SU-DHL-6 (cell line): Measurements from ENCODE around the gene KISS1R.

Experiments used
- H2AFZ ChIP-seq: fragments of 200-600 bp; sonication (generic); 2 replicates; pipeline ENCODE4 v1.6.1; 2014; ENCODE audit warnings: low read depth, mild to moderate bottlenecking, moderate library complexity, mixed read lengths, antibody characterized with exemption, low read length; ENCODE audit not compliant: severe bottlenecking
- H3F3A ChIP-seq: fragments of 200-600 bp; shearing (Covaris generic); 2 replicates; pipeline ENCODE4 v1.6.0; 2016; ENCODE audit warnings: antibody characterized with exemption, mild to moderate bottlenecking; ENCODE audit not compliant: insufficient read depth
- H3K27ac ChIP-seq: fragments of 200-600 bp; sonication (generic); 2 replicates; pipeline ENCODE4 v1.5.1; 2016; ENCODE audit warnings: low read depth, mild to moderate bottlenecking, low read length, moderate library complexity, mixed read lengths
- H3K27me3 ChIP-seq: fragments of 200-600 bp; sonication (generic), shearing (Covaris generic); 2 replicates; pipeline ENCODE4 v1.6.0; 2014; ENCODE audit warnings: mild to moderate bottlenecking, low read length
- H3K36me3 ChIP-seq: fragments of 200-600 bp; sonication (generic); 2 replicates; pipeline ENCODE4 v1.6.1; 2014; ENCODE audit warnings: mild to moderate bottlenecking, low read length, mixed read lengths
- H3K4me2 ChIP-seq: fragments of 300-600, 200-600 bp; shearing (Covaris generic), sonication (generic); 2 replicates; pipeline ENCODE4 v1.6.0; 2014; ENCODE audit warnings: low read length, low read depth, mild to moderate bottlenecking; ENCODE audit not compliant: poor library complexity, severe bottlenecking
- H3K4me3 ChIP-seq: fragments of 200-600 bp; sonication (generic); 2 replicates; pipeline ENCODE4 v1.5.1; 2014; ENCODE audit warnings: antibody characterized with exemption, low read length, mild to moderate bottlenecking, mixed read lengths; ENCODE audit not compliant: insufficient read depth, poor library complexity, severe bottlenecking
- H3K79me2 ChIP-seq: fragments of 200-600 bp; sonication (generic); 2 replicates; pipeline ENCODE4 v1.6.1; 2014; ENCODE audit warnings: mild to moderate bottlenecking, low read length, moderate library complexity; ENCODE audit not compliant: insufficient read depth
- H3K9ac ChIP-seq: fragments of 200-600 bp; sonication (generic); 2 replicates; pipeline ENCODE4 v1.7.0; 2014; ENCODE audit warnings: mild to moderate bottlenecking, low read length
- H3K9me2 ChIP-seq: fragments of 200-600 bp; sonication (generic); replicated peaks from 2 replicates; pipeline ENCODE4 v1.6.1; 2014; ENCODE audit warnings: low read length; ENCODE audit not compliant: insufficient read depth
- H3K9me3 ChIP-seq: fragments of 200-600 bp; sonication (generic); 2 replicates; pipeline ENCODE4 v1.6.1; 2014; ENCODE audit warnings: low read length, mixed read lengths; ENCODE audit not compliant: insufficient read depth
- H4K20me1 ChIP-seq: fragments of 200-600 bp; sonication (generic); 2 replicates; pipeline ENCODE4 v1.6.1; 2014; ENCODE audit warnings: low read depth, mild to moderate bottlenecking, antibody characterized with exemption, low read length, moderate library complexity, mixed read lengths
- CTCF ChIP-seq: fragments of 200-600 bp; sonication (generic); IDR thresholded peaks from one replicate; pipeline ENCODE4 v1.5.1; 2017; ENCODE audit warnings: antibody characterized with exemption, mild to moderate bottlenecking, low read length, moderate library complexity; ENCODE audit not compliant: insufficient read depth, poor library complexity, severe bottlenecking
- EZH2phosphoT487 ChIP-seq: fragments of 200-600 bp; sonication (generic), shearing (Covaris generic); conservative IDR thresholded peaks from 2 replicates; pipeline ENCODE4 v1.6.1; 2018; ENCODE audit warnings: mild to moderate bottlenecking, antibody characterized with exemption, low read length, moderate library complexity, mixed read lengths

KISS1R gene

GRCh38 chr19:947707-948539 lies 30.8 kb downstream of the KISS1R start:
- H3K9me3 ChIP-seq = no peaks in the 10 kb centered on the region
- H3K79me2 ChIP-seq = no peaks in the 10 kb centered on the region
- no peaks in the 10 kb centered on the region for H3F3A ChIP-seq
- H3K9ac ChIP-seq = no peak overlapping the region
- no peaks in the 10 kb centered on the region for H3K36me3 ChIP-seq
- H3K27me3 ChIP-seq = no peaks in the 10 kb centered on the region
- no peak for TF ChIP-seq CTCF
- no peak for TF ChIP-seq EZH2phosphoT487
- H4K20me1 ChIP-seq = no peaks in the 10 kb centered on the region
- no peaks in the 10 kb centered on the region for H3K9me2 ChIP-seq
- no peak overlapping the region for H3K27ac ChIP-seq
- no peak overlapping the region for H2AFZ ChIP-seq
- H3K4me2 ChIP-seq = peak overlapping the region; percentile 5
- no peak overlapping the region for H3K4me3 ChIP-seq

- Histone ChIP-seq H3K4me2 (no peak overlapping the region), H3K27me3 (no peaks in the 10 kb centered on the region), H3F3A (no peaks in the 10 kb centered on the region), H4K20me1 (no peaks in the 10 kb centered on the region), H3K9ac (no peak overlapping the region), H3K9me3 (no peaks in the 10 kb centered on the region), H3K27ac (no peak overlapping the region), H3K79me2 (no peaks in the 10 kb centered on the region), H2AFZ (no peak overlapping the region), H3K9me2 (no peaks in the 10 kb centered on the region), H3K36me3 (no peaks in the 10 kb centered on the region), H3K4me3 (no peak overlapping the region)
- TF ChIP-seq EZH2phosphoT487 = no peak
- no peak for TF ChIP-seq CTCF
Observed at GRCh38 chr19:948842-949496, 31.8 kb downstream of the KISS1R start.

- no peaks in the 10 kb centered on the region for H3K79me2 ChIP-seq
- TF ChIP-seq CTCF (no peak), EZH2phosphoT487 (no peak)
- no peak overlapping the region for H3K9ac ChIP-seq
- no peaks in the 10 kb centered on the region for H3K36me3 ChIP-seq
- no peak overlapping the region for H3K4me3 ChIP-seq
- H3K9me3 ChIP-seq = no peaks in the 10 kb centered on the region
- no peaks in the 10 kb centered on the region for H3K27me3 ChIP-seq
- H3K9me2 ChIP-seq = no peaks in the 10 kb centered on the region
- H3K27ac ChIP-seq = no peak overlapping the region
- H3F3A ChIP-seq = no peaks in the 10 kb centered on the region
- no peak overlapping the region for H2AFZ ChIP-seq
- H3K4me2 ChIP-seq = no peak overlapping the region
- H4K20me1 ChIP-seq = no peaks in the 10 kb centered on the region
Observed at GRCh38 chr19:950352-951066, 33.4 kb downstream of the KISS1R start.
